NK-92 treated with Interleukin-12 subunit alpha and Interleukin-12 subunit beta, amount 100 ng/mL, for 24 hours (cell line): Measurements from ENCODE around the gene ARHGAP15.
"Not testable (repeated sequence)": the region's sequence is repeated elsewhere in the genome, so short reads cannot be mapped to it uniquely, and the experiment has no call there.

Experiments used
- DNase-seq: peaks from one replicate; lab custom pipeline; 2025; lab: John Stamatoyannopoulos, UW

ARHGAP15 gene

GRCh38 chr2:143530758-143531157 lies 401.5 kb downstream of the ARHGAP15 start:
- DNase-seq: no peak

GRCh38 chr2:143532061-143532460 lies 402.8 kb downstream of the ARHGAP15 start:
- DNase-seq: no peak

- no peak for DNase-seq
Observed at GRCh38 chr2:143533846-143534245, 404.6 kb downstream of the ARHGAP15 start.

GRCh38 chr2:143535802-143536201 lies 406.6 kb downstream of the ARHGAP15 start:
- DNase-seq: no peak

GRCh38 chr2:143541899-143542298 lies 412.7 kb downstream of the ARHGAP15 start:
- not testable (repeated sequence) for DNase-seq

GRCh38 chr2:143545059-143545948 lies 416.1 kb downstream of the ARHGAP15 start:
- no peak for DNase-seq

- DNase-seq: no peak
Observed at GRCh38 chr2:143545949-143546255, 416.7 kb downstream of the ARHGAP15 start.

- no peak for DNase-seq
Observed at GRCh38 chr2:143548032-143548431, 418.8 kb downstream of the ARHGAP15 start.

- no peak for DNase-seq
Observed at GRCh38 chr2:143550500-143550899, 421.3 kb downstream of the ARHGAP15 start.

- DNase-seq: no peak
Observed at GRCh38 chr2:143551971-143552650, 422.9 kb downstream of the ARHGAP15 start.

- DNase-seq: no peak
Observed at GRCh38 chr2:143553261-143553660, 424.0 kb downstream of the ARHGAP15 start.

- DNase-seq: no peak
Observed at GRCh38 chr2:143558665-143559064, 429.4 kb downstream of the ARHGAP15 start.

- DNase-seq: no peak
Observed at GRCh38 chr2:143559147-143559546, 429.9 kb downstream of the ARHGAP15 start.

- DNase-seq: no peak
Observed at GRCh38 chr2:143560724-143561123, 431.5 kb downstream of the ARHGAP15 start.

GRCh38 chr2:143564419-143564818 lies 435.2 kb downstream of the ARHGAP15 start:
- no peak for DNase-seq

GRCh38 chr2:143571747-143572146 lies 442.5 kb downstream of the ARHGAP15 start:
- no peak for DNase-seq

- DNase-seq: no peak
Observed at GRCh38 chr2:143572421-143572820, 443.2 kb downstream of the ARHGAP15 start.

GRCh38 chr2:143574069-143574468 lies 444.9 kb downstream of the ARHGAP15 start:
- no peak for DNase-seq

- DNase-seq: no peak
Observed at GRCh38 chr2:143575340-143575739, 446.1 kb downstream of the ARHGAP15 start.

GRCh38 chr2:143577489-143577888 lies 448.3 kb downstream of the ARHGAP15 start:
- DNase-seq: no peak

GRCh38 chr2:143579456-143579855 lies 450.2 kb downstream of the ARHGAP15 start:
- DNase-seq: no peak

- no peak for DNase-seq
Observed at GRCh38 chr2:143581134-143581533, 451.9 kb downstream of the ARHGAP15 start.

GRCh38 chr2:143582046-143582747 lies 453.0 kb downstream of the ARHGAP15 start:
- no peak for DNase-seq
